NCI-H510A treated with DMSO at 0.1 percent for 48 hours (cell line): Measurements from ENCODE around the gene HS3ST2.

Experiments used
- DNase-seq: peaks from one replicate; lab custom pipeline; 2025; lab: John Stamatoyannopoulos, UW

Gene HS3ST2

GRCh38 chr16:22813948-22814710 lies at the start of gene HS3ST2:
Gene HS3ST2, plus strand, starts transcription at chr16:22814162. Its CDS starts 449 bp downstream, at chr16:22814611.
- peak; percentile 51 for DNase-seq

GRCh38 chr16:22764662-22765327 lies 49.2 kb upstream of the HS3ST2 start:
- no peak for DNase-seq

- no peak for DNase-seq
These were observed 48.5 kb upstream of the HS3ST2 start for GRCh38 chr16:22765479-22765878.

DNA sequence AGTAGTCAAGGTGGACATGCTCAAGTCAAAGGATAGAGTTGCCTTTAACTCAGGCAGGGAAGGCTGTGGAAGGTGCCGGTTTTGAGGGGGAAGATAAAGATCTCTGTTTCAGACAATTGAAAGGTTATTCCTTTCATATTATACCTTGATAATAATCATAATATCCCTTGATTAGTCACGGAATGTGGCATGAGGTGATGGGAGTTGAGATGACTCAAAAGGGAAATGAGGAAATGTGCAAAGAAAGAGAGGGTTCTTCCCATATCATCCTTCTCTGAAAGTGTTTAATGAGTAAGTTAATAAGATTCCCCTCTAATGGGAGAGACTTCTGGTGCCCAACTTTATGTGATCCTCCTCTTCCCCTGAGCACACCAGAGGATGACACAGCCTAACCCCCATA lies 43.1 kb upstream of the HS3ST2 start:
- DNase-seq = no peak

- no peak for DNase-seq
These were observed 42.4 kb upstream of the HS3ST2 start for GRCh38 chr16:22771551-22771950.

DNA sequence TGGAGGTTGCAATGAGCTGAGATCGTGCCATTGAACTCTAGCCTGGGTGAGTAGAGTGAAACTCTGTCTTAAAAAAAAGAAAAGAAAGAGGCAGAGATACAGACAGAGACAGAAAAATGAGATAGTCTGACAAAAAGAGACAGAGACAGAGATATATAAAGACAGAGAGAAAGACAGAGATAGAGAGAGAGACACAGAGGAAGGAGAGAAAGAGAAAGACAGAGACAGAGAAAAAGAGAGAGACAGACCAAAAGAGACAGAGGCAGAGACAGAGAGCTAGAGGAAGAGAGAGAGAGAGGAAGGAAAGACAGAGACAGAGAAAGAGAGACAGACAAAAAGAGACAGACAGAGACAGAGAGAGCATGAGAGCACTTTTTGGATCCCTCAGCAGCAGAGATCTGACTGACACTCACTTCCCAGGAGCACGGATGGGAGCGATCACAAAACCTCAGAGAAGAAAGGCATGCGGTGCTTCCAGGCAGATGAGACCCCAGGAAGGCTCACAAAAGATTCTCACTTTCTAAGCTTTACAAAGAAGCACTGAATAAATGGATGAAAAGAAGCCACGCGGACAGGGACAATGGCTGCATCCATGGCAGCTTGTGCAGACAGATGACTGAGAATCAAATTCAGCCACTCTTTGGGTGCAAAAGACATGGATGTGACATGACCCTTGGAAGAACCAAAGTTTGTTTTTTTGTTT lies 38.6 kb upstream of the HS3ST2 start:
- DNase-seq = no peak

- no peak for DNase-seq
These were observed 32.5 kb upstream of the HS3ST2 start for GRCh38 chr16:22781480-22781879.

DNA sequence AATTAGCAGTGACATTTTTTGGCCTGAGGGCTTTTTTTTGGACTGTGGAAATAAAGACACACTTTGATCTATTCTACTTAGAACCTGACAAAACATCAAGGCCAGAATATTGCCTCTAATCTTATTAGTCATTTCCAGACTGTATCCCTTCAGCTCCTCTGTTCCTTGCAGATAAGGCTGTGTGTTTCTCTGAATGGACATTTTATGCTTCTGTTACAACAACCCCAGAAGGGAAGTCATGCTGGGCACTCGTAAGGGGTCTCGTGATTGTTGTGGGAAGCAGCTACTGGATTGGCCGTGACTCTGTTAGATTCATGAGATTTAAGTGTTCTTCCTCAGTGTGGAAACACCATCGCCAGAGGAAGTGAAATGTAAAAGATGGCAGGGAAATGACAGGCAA lies 31.6 kb upstream of the HS3ST2 start:
- no peak for DNase-seq

DNA sequence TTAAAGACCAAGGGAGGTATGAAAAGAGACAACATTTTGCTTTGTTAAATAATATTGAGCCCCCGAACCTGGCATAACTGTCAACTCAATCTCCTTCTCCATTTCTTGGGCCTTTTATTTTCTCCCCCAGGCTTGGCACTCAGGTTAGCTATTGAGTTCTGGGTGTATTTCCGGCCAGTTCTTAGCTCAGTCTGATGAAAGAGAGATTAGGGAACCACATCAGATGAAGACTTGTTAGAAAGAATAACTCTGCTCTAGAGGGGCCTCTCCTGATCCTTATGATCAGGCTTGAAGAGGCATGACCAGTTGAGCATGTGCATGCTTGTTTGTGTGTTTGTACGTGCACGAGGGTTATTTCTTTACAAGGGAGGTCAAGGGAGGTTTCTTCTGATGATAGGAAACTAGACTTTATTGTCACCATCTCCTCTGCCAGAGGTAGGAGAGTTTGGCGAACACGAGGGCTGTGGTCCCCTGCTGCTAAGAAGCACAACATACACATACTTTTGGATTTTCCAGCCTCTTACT lies 29.2 kb upstream of the HS3ST2 start:
- DNase-seq = no peak

- no peak for DNase-seq
These were observed 28.4 kb upstream of the HS3ST2 start for GRCh38 chr16:22785552-22785951.

DNA sequence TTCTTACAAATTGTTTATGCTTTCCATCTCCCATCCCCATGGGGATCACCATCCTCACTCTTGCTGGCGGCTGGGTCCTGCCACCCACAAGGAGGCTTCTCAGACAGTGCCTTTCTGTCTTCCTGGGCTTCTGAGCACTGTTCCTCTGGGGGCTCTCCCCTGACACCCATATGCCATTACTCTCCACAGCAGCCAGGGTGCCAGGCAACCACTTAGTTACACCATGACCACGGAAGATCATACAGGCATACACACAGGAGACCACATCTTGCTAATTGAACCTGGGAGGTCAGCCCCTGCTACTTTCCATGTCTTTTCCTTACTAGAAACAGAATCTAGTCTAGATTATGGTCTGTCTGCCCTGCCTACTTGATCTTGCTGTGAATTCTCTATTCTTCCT lies 27.7 kb upstream of the HS3ST2 start:
- no peak for DNase-seq

DNA sequence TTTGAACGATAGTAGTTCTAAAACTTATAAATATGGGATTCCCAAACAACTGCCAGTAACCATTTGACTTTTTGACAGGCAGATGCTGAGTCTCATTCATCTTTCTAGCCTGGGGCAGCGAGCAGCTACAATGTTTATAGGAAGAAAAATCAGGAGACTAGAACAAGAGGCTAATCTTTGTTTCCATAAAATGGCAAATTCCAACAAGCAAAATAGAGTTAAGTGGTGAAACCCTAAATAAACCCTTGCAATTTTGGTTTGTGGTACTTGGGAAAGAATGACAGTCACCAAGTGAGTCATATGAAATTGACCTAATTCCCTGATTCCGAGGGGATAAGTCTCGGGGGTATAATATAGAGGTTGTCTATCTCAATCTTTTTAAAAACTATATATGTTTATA lies 27.3 kb upstream of the HS3ST2 start:
- no peak for DNase-seq

- no peak for DNase-seq
These were observed 26.3 kb upstream of the HS3ST2 start for GRCh38 chr16:22787466-22788192.

- no peak for DNase-seq
These were observed 25.8 kb upstream of the HS3ST2 start for GRCh38 chr16:22788193-22788530.

GRCh38 chr16:22789281-22789945 lies 24.5 kb upstream of the HS3ST2 start:
- no peak for DNase-seq

- no peak for DNase-seq
These were observed 16.4 kb upstream of the HS3ST2 start for GRCh38 chr16:22797551-22797950.

- no peak for DNase-seq
These were observed 14.8 kb upstream of the HS3ST2 start for GRCh38 chr16:22799113-22799512.

DNA sequence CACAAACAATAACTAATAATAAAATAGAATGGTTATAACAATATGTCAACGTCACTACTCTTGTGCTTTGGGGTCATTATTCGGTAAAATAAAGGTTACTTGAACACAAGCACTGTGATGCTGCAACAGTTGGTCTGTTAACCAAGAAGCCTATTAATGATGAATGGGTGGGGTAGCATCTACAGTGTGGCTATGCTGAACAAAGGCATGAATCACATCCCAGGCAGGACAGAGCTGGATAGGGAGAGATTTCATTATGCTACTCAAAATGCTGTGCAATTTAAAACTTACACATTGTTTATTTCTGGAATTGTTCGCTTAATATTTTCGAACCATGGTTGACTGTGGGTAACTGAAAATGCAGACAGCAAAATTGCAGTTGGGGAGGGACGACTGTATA lies 9.1 kb upstream of the HS3ST2 start:
- DNase-seq = no peak

DNA sequence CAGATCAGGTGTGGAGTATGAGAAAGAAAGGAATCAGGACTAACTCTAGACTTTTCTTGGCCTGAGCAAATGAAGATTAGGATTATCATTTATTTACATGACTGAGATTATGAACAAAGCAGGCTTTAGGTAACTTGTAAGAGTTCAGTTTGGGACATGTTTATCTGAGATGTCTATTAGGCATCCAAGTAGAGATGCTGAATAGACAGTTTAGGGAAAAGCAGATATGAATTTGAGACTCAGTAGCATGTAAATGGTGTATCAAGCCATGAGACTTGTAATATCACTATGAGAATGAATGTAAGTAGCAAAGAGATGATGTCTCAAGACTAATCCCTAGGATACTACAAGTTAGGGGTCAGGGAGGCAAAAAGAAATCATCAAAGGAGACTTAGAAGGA lies 8.6 kb upstream of the HS3ST2 start:
- DNase-seq = no peak

- DNase-seq = no peak
These were observed 7.2 kb upstream of the HS3ST2 start for GRCh38 chr16:22806811-22807210.

- no peak for DNase-seq
These were observed 3.7 kb upstream of the HS3ST2 start for GRCh38 chr16:22810226-22810625.
